Liver (tissue), 9 donors: ENCODE results near the gene SCAP. TPM values are rescaled to one million over a fixed set of nuclear protein-coding genes. Genes with fewer than 3 reads are reported as not detected.

Experiments
- DNase-seq: peaks from one replicate; pipeline ENCODE4 v3.0.0-alpha.2; 2017; ENCODE audit warnings: low spot score
- H3K27ac ChIP-seq, 2 donors: one replicate each; pipeline ENCODE4 v1.7.0; 2013; ENCODE audit warnings: inconsistent platforms in 2 of 2, low read length in 2 of 2, control low read depth in 1 of 2, low read depth in 1 of 2, mild to moderate bottlenecking in 1 of 2
- H3K27me3 ChIP-seq, 4 donors: one replicate each; pipeline versions ENCODE4 v1.6.1 to v1.7.0; 2013; ENCODE audit warnings: low read length in 3 of 4, inconsistent platforms in 1 of 4, mild to moderate bottlenecking in 1 of 4, moderate library complexity in 1 of 4; ENCODE audit not compliant: control insufficient read depth in 4 of 4, insufficient read depth in 4 of 4
- H3K36me3 ChIP-seq, 4 donors: one replicate each; pipeline versions ENCODE4 v1.6.1 to v1.7.0; 2013; ENCODE audit warnings: low read length in 3 of 4, mild to moderate bottlenecking in 3 of 4, low read depth in 1 of 4, moderate library complexity in 1 of 4; ENCODE audit not compliant: control insufficient read depth in 4 of 4, insufficient read depth in 3 of 4
- H3K4me1 ChIP-seq, 4 donors: one replicate each; pipeline versions ENCODE4 v1.6.1 to v1.7.0; 2013; ENCODE audit warnings: low read length in 3 of 4, mild to moderate bottlenecking in 3 of 4, moderate library complexity in 1 of 4; ENCODE audit not compliant: control insufficient read depth in 4 of 4, insufficient read depth in 4 of 4
- H3K4me3 ChIP-seq, 3 donors: one replicate each; pipeline versions ENCODE4 v1.6.1 to v1.7.0; 2013; ENCODE audit warnings: low read length in 3 of 3, control low read depth in 1 of 3, low read depth in 1 of 3, mild to moderate bottlenecking in 1 of 3
- H3K9ac ChIP-seq, 2 donors: one replicate each; pipeline ENCODE4 v1.7.0; 2013; ENCODE audit warnings: low read length in 2 of 2, mild to moderate bottlenecking in 2 of 2, moderate library complexity in 2 of 2, control low read depth in 1 of 2, low read depth in 1 of 2
- H3K9me3 ChIP-seq, 4 donors: one replicate each; pipeline versions ENCODE4 v1.6.1 to v1.7.0; 2013; ENCODE audit warnings: low read length in 3 of 4; ENCODE audit not compliant: control insufficient read depth in 4 of 4
- FOXA1 ChIP-seq: IDR thresholded peaks from 2 replicates; pipeline ENCODE4 v1.6.1; 2016; ENCODE audit warnings: antibody characterized with exemption
- FOXA2 ChIP-seq: IDR thresholded peaks from 2 replicates; pipeline ENCODE4 v1.6.1; 2016; ENCODE audit warnings: antibody characterized with exemption
- GABPA ChIP-seq, 2 donors: IDR thresholded peaks in 1 of 2; conservative IDR thresholded peaks in 1 of 2; 2 replicates each; pipeline ENCODE4 v1.6.1; 2016; ENCODE audit warnings: antibody characterized with exemption in 2 of 2, mild to moderate bottlenecking in 1 of 2, moderate library complexity in 1 of 2
- HNF4A ChIP-seq, 2 donors: conservative IDR thresholded peaks; 2 replicates each; pipeline ENCODE4 v1.6.1; 2016; ENCODE audit warnings: antibody characterized with exemption in 2 of 2, mild to moderate bottlenecking in 2 of 2
- HNF4G ChIP-seq: IDR thresholded peaks from 2 replicates; pipeline ENCODE4 v1.6.1; 2016; ENCODE audit warnings: antibody characterized with exemption
- JUND ChIP-seq, 2 donors: IDR thresholded peaks; 2 replicates each; pipeline ENCODE4 v1.6.1; 2016; ENCODE audit warnings: antibody characterized with exemption in 2 of 2
- NR2F2 ChIP-seq: IDR thresholded peaks from 2 replicates; pipeline ENCODE4 v1.6.1; 2016; ENCODE audit warnings: antibody characterized with exemption
- RAD21 ChIP-seq, 2 donors: IDR thresholded peaks; 2 replicates each; pipeline ENCODE4 v1.6.1; 2016; ENCODE audit warnings: antibody characterized with exemption in 2 of 2, mild to moderate bottlenecking in 2 of 2
- RXRA ChIP-seq, 2 donors: IDR thresholded peaks; 2 replicates each; pipeline ENCODE4 v1.6.1; 2017 to 2018; ENCODE audit warnings: antibody characterized with exemption in 2 of 2, mild to moderate bottlenecking in 1 of 2
- SP1 ChIP-seq: IDR thresholded peaks from 2 replicates; pipeline ENCODE4 v1.6.1; 2018; ENCODE audit warnings: antibody characterized with exemption, mild to moderate bottlenecking
- TAF1 ChIP-seq: conservative IDR thresholded peaks from 2 replicates; pipeline ENCODE4 v1.6.1; 2016; ENCODE audit warnings: antibody characterized with exemption, mild to moderate bottlenecking
- YY1 ChIP-seq: IDR thresholded peaks from 2 replicates; pipeline ENCODE4 v1.6.1; 2016; ENCODE audit warnings: antibody characterized with exemption, mild to moderate bottlenecking
- WGBS: extraction: QIAGEN DNeasy Blood & Tissue Kit; methylation state at CpG from one replicate; pipeline ENCODE4 v1.1.7; 2013; 5-methylcytosine and 5-hydroxymethylcytosine counted together
- polyA plus RNA-seq, 2 donors: library from polyadenylated mRNA; stranded (reverse) in 1 of 2; unstranded in 1 of 2; fragments of 200-250 nt in 1 of 2; fragments of >200 nt in 1 of 2; fragmentation: Nextera tagmentation in 1 of 2; extraction: Ambion mirVana in 1 of 2; gene quantifications; one replicate each; pipeline versions ENCODE4 v1.2.1 to v1.2.3, GENCODE V29; 2013 to 2015
- total RNA-seq, 2 donors: library from RNA; depleted of rRNA; stranded (reverse); fragments of >200 nt; gene quantifications; one replicate each; pipeline ENCODE4 v1.2.3, GENCODE V29; 2014
- TF ChIP-seq, protein P1 (sequence below): IDR thresholded peaks from 2 replicates; pipeline ENCODE4 v1.6.1; 2016; ENCODE audit warnings: antibody characterized with exemption
- TF ChIP-seq, protein P2 (sequence below): fragments of 150-350 bp; IDR thresholded peaks from 2 replicates; pipeline ENCODE4 v1.5.1; 2017; ENCODE audit warnings: improper control_type of control experiment, low read depth, low read length; ENCODE audit not compliant: missing input control
- TF ChIP-seq, protein P3 (sequence below): IDR thresholded peaks from 2 replicates; pipeline ENCODE4 v1.6.1; 2016; ENCODE audit warnings: antibody characterized with exemption
- TF ChIP-seq, protein P4 (sequence below): IDR thresholded peaks from 2 replicates; pipeline ENCODE4 v1.6.1; 2016; ENCODE audit warnings: antibody characterized with exemption
- TF ChIP-seq, protein P5 (sequence below): IDR thresholded peaks from 2 replicates; pipeline ENCODE4 v1.6.1; 2016; ENCODE audit warnings: antibody characterized with exemption, mild to moderate bottlenecking
- donor health status: healthy.
- donor health status: healthy.
- donor health status: healthy.
- donor health status: healthy.
- donor health status: healthy.

The SCAP gene
- total and polyA plus RNA-seq, 4 donors: 25.9 to 84.8 (median 59.3) TPM

DNA sequence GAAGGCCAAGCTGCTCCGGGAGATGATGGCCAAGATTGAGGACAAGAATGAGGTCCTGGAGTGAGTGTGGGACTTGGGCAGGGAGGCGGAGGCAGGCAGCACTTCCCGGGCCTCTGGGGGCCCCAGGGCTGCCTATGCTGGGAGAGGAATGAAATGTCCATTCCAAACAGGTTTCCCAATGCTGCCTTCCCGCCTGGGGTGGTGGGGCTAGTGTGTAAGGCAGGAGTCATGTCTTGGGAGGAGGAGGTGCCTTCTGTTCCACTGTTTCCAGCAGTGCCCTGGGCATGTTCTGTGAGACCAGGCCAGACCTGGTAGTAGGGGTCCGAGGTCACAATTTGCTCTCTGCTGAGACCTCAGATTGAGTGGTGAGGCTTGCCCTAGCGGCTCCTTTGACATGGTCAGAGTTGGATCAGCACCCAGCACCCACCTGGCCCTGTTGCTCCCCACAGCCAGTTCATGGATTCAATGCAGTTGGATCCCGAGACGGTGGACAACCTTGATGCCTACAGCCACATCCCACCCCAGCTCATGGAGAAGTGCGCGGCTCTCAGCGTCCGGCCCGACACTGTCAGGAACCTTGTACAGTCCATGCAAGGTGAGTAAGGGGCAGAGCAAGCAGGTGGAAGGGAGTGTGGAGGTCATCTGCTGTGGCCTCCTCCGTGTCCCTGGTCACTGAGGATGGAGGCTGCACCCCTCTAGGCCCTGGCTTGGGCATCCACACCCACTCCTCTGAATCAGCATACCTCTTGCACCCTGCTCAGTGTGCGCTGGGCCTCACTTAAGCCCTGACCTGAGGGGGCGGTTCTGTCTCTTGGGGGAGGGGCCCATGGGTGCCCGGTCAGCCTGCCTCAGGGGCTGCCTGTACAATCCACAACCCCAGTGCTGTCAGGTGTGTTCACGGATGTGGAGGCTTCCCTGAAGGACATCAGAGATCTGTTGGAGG lies 67.6 kb downstream of the SCAP start:
- DNase-seq: no peak
- 94% methylated on average over 18 of the region's 18 CpGs for WGBS
- peaks cover 12 to 57% (median 27%) of the 10 kb centered on the region in 4 donors for H3K36me3 ChIP-seq
- H3K4me1 ChIP-seq: peaks cover 0 to 1% (median 0%) of the 10 kb centered on the region in 4 donors
- no peaks in the 10 kb centered on the region for H3K9me3 ChIP-seq
- H3K9ac ChIP-seq: no peak overlapping the region
- no peak overlapping the region for H3K4me3 ChIP-seq
- TF ChIP-seq FOXA1: no peak
- TF ChIP-seq, protein P1, sequence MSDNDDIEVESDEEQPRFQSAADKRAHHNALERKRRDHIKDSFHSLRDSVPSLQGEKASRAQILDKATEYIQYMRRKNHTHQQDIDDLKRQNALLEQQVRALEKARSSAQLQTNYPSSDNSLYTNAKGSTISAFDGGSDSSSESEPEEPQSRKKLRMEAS: no peak
- TF ChIP-seq FOXA2: no peak
- TF ChIP-seq JUND (IDR thresholded peaks at IDR 0.05): no peak
- TF ChIP-seq SP1: no peak
- TF ChIP-seq HNF4G: no peak
- TF ChIP-seq RAD21 (IDR thresholded peaks at IDR 0.05): no peak
- no peak for TF ChIP-seq TAF1
- TF ChIP-seq, protein P2, sequence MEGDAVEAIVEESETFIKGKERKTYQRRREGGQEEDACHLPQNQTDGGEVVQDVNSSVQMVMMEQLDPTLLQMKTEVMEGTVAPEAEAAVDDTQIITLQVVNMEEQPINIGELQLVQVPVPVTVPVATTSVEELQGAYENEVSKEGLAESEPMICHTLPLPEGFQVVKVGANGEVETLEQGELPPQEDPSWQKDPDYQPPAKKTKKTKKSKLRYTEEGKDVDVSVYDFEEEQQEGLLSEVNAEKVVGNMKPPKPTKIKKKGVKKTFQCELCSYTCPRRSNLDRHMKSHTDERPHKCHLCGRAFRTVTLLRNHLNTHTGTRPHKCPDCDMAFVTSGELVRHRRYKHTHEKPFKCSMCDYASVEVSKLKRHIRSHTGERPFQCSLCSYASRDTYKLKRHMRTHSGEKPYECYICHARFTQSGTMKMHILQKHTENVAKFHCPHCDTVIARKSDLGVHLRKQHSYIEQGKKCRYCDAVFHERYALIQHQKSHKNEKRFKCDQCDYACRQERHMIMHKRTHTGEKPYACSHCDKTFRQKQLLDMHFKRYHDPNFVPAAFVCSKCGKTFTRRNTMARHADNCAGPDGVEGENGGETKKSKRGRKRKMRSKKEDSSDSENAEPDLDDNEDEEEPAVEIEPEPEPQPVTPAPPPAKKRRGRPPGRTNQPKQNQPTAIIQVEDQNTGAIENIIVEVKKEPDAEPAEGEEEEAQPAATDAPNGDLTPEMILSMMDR: no peak
- TF ChIP-seq NR2F2: no peak
- TF ChIP-seq GABPA (IDR thresholded peaks at IDR 0.05 in 1 of 2, conservative IDR thresholded peaks at IDR 0.05 in 1 of 2): no peak
- TF ChIP-seq, protein P3, sequence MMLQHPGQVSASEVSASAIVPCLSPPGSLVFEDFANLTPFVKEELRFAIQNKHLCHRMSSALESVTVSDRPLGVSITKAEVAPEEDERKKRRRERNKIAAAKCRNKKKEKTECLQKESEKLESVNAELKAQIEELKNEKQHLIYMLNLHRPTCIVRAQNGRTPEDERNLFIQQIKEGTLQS: no peak
- no peak for TF ChIP-seq HNF4A (conservative IDR thresholded peaks at IDR 0.05)
- TF ChIP-seq, protein P4, sequence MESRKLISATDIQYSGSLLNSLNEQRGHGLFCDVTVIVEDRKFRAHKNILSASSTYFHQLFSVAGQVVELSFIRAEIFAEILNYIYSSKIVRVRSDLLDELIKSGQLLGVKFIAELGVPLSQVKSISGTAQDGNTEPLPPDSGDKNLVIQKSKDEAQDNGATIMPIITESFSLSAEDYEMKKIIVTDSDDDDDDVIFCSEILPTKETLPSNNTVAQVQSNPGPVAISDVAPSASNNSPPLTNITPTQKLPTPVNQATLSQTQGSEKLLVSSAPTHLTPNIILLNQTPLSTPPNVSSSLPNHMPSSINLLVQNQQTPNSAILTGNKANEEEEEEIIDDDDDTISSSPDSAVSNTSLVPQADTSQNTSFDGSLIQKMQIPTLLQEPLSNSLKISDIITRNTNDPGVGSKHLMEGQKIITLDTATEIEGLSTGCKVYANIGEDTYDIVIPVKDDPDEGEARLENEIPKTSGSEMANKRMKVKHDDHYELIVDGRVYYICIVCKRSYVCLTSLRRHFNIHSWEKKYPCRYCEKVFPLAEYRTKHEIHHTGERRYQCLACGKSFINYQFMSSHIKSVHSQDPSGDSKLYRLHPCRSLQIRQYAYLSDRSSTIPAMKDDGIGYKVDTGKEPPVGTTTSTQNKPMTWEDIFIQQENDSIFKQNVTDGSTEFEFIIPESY: no peak
- TF ChIP-seq YY1: no peak
- no peaks in the 10 kb centered on the region for H3K27me3 ChIP-seq
- H3K27ac ChIP-seq: no peak overlapping the region

DNA sequence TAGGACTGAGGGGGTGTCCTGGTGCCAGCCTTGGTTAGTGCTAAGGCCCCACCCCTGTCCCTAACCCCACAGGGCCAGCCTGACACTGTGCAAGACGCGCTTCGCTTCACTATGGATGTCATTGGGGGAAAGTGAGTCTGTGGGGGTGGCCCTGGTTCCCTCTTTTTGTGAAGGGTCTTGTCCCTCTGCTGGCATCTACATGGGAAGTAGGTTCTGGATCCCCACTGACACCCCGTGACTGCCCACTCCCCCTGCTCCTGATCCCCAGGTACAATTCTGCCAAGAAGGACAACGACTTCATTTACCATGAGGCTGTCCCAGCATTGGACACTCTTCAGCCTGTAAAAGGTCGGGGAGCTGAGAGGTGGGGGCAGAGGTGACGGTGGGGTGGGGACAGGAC lies 68.5 kb downstream of the SCAP start:
- 97% methylated on average over 7 of the region's 7 CpGs for WGBS
- H3K9ac ChIP-seq: no peak overlapping the region
- H3K27ac ChIP-seq: no peak overlapping the region
- no peaks in the 10 kb centered on the region for H3K9me3 ChIP-seq
- H3K36me3 ChIP-seq: peaks cover 12 to 48% (median 23%) of the 10 kb centered on the region in 4 donors
- no peak overlapping the region for H3K4me3 ChIP-seq
- H3K27me3 ChIP-seq: no peaks in the 10 kb centered on the region
- H3K4me1 ChIP-seq: peaks cover 0 to 1% (median 0%) of the 10 kb centered on the region in 4 donors
- DNase-seq: no peak
- TF ChIP-seq, protein P1: no peak
- TF ChIP-seq, protein P4: no peak
- TF ChIP-seq GABPA (IDR thresholded peaks at IDR 0.05 in 1 of 2, conservative IDR thresholded peaks at IDR 0.05 in 1 of 2) (no peak), RXRA (IDR thresholded peaks at IDR 0.05) (no peak), NR2F2 (no peak), RAD21 (IDR thresholded peaks at IDR 0.05) (no peak), TAF1 (no peak), FOXA2 (no peak)
- TF ChIP-seq, protein P5, sequence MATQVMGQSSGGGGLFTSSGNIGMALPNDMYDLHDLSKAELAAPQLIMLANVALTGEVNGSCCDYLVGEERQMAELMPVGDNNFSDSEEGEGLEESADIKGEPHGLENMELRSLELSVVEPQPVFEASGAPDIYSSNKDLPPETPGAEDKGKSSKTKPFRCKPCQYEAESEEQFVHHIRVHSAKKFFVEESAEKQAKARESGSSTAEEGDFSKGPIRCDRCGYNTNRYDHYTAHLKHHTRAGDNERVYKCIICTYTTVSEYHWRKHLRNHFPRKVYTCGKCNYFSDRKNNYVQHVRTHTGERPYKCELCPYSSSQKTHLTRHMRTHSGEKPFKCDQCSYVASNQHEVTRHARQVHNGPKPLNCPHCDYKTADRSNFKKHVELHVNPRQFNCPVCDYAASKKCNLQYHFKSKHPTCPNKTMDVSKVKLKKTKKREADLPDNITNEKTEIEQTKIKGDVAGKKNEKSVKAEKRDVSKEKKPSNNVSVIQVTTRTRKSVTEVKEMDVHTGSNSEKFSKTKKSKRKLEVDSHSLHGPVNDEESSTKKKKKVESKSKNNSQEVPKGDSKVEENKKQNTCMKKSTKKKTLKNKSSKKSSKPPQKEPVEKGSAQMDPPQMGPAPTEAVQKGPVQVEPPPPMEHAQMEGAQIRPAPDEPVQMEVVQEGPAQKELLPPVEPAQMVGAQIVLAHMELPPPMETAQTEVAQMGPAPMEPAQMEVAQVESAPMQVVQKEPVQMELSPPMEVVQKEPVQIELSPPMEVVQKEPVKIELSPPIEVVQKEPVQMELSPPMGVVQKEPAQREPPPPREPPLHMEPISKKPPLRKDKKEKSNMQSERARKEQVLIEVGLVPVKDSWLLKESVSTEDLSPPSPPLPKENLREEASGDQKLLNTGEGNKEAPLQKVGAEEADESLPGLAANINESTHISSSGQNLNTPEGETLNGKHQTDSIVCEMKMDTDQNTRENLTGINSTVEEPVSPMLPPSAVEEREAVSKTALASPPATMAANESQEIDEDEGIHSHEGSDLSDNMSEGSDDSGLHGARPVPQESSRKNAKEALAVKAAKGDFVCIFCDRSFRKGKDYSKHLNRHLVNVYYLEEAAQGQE: no peak
- TF ChIP-seq, protein P2: no peak
